NCI-H1417 (cell line): ENCODE results near the gene PALS2.

Experiments
- DNase-seq, 3 experiments: peaks; one replicate each; lab custom pipeline; 2025; lab: John Stamatoyannopoulos, UW

Gene PALS2

DNA sequence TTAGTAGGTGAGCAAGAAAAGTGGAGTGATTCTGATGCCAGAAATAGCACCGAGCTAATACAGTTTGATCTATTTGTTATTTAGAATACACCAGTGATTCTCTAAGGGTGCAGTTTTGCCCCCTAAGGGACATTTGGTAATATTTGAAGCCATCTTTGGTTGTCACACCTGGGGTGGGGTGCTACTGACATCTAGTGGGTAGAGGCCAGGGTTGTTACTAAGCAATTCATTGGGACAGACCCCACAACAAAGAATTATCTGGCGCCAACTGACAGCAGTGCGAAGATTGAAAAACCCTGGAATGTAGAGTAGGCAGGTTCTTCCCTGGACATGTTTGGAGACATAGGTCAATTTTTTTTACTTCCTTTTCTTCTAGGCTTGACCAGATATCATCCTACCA is 14.6 kb downstream of the PALS2 start:
- DNase-seq = peak; percentile 38 to 81 (median 40)

DNA sequence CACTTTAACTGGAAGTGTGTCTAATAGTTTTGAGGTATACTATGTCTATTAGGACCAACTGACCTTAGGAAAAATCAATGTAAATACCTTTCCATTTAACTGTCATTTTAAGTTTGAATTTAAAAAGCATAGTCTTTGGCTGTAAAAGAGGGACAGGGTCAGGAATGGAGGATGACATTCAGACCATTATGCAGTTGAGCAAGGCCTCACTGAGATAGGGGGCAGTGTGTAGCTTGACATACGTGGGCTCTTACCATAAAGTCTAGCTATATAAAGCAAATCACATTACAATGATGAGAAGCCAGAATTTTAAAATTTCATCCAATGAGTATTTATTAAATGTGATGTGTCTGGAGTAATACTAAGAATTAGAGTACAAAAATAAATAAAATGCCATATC is 17.9 kb downstream of the PALS2 start:
- DNase-seq = no peak

DNA sequence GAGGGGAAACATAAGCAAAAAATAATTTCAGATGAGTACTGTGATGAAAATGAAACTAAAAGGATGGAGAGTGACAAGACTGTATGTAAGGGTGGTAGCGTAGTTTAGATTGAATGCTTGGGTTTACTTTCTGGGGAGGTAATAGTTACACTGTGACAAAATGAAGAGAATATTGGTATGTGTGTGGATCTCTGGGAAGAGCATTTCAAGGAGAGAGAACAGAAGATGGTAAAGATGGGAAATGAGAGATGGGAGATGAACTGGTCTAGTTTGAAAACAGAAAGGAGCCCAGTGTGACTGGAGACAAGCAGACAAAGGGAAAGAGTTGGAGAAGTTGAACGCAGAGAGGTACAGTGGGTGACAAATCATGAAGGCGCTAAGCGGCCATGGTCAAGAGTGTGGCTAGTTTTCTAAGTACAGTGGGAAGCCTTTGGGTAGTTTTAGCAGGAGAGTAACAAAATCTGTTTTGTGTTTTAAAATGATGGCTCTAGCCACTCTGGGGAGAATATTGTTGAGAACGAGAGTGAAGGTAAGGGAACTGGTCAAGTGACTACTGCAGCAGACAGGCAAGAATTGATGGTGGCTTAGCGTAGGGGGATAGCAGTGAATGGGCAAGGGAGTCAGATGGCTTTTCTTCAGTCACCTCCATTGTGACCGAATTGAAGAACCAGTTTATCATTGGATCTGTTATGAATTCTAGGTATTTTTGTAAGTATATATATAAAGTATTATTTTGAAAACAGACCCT is 22.6 kb downstream of the PALS2 start:
- no peak for DNase-seq

DNA sequence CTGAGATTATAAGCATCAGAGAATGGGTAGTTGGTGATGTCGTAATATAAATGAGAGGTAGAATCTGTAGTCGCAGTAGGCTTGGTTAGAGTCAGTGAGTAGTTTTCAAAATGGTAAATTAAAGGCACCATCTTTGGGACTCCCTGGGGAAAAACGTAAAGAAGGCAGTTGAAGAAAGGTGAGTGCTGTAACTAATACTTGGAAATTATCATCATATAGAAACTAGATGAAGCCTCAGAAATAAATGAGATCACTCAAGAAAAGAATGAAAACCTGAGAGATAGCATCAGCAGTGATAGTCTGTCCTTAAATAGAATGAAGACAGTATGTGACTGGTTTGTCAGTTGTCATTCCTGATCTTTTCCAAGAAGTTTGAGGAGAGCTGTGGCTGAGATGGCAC is 23.8 kb downstream of the PALS2 start:
- no peak for DNase-seq

DNA sequence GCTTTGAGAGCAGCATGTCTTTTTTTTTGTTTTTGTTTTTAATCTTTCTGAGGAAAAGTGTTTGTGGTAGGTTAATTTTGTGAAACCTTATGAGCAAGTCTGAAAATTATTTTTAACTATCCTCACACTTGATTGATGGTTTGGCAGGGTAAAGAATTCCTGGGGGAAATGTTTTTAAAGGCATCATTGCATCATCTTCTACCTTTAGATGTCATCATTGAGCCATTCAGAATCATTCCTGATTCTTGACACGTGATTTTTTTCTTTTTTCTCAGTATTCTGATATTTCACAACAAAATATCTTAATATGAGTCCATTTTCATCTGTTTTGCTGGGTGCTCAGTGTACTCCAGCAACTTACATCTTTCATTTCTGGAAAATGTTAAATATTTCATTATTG is 28.3 kb downstream of the PALS2 start:
- no peak for DNase-seq

DNA sequence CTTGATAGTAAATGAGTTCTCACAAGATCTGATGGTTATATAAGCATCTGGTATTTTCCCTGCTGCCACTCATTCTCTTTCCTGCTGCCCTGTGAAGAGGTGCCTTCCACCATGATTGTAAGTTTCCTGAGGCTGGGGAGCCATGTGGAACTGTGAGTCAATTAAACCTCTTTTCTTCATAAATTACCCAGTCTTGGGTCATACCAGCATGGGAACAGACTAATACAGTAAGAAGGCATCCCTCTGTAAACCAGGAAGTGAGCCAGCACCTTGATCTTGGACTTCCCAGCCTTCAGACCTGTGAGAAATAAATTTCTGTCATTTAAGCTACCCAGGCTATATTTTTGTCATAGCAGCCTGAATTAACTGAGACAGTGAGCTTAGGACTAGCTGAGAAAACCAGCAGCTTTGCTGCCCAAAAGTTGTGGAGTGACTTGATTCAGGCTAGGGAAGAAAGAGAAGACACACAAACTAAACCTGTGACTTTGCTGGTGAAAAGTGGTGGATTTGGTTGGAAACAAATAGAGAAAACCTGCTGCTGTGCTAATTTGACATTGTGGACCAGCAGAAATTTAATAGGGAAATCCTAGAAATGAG is 29.7 kb downstream of the PALS2 start:
- DNase-seq = no peak

DNA sequence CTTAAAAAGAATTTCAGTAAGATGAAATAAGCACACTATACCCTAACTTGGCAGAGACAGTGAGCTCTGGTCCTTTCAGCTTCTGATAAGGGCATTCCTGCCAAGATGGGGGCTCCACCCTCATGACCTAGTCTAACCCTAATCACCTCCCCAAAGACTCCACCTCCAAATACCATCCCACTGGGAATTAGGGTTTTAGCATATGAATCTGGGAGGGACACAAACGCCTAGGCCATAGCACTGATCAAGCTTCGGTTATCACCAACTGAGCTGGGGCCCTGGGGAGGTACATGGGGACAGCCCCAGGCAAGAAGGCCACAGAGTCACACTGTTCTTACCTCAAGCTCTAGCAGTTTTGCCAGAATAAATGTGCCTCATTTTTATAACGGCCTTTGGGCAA is 31.4 kb downstream of the PALS2 start:
- DNase-seq = no peak

DNA sequence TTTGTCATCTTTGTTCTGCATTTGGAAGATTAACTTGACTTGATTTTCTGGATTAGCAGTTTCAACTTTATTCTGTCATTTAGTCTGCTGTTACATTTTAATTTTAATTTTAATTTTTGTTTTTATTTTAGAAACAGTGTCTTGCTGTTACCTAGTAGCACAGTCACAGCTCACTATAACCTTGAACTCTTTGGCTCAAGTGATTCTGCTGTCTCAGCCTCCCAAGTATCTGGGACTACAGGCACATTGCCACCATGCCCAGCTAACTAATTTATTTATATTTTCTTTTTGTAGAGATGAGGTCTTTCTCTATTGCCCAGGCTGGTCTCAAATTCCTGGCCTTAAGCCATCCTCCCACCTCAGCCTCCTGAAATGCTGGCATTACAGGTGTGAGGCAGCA is 35.3 kb downstream of the PALS2 start:
- DNase-seq = no peak

DNA sequence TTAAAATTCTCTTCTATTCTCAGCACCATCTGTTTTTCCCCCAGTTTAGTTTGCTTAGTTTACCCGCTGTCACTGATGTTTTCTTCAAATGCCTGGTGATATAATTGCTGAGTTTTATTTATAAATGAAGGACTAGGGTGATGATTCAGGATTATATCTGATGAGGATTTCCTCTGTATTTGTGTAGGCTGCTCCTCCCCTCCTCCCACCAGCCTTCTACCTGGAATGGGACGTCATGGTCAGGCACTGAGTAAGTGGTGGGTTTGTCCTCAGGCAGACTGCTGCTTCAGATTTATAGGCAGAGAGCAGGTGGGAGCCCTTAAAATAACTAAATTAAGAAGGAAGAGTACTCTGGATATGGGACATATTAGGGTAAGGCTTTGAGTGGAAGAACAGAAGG is 35.8 kb downstream of the PALS2 start:
- DNase-seq = no peak

DNA sequence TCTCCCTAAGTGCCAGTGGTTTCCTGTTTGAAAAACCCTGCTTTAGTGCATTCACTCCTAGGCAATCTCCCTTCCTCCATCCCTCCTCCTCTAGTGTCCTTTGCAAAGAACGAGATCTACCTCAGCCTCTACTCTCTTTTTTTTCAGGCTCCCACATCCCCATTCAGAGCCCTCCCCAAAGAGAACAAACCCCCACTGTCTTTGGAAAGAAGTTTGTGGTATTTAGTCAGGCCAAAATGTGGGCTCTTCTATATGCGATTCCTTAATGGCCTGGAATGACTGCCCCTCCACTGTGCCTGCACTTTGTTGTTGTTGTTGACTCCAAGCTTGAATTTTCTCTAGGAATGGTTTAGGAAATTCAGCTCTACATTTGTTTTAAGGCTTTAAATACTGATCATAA is 36.3 kb downstream of the PALS2 start:
- DNase-seq = no peak

DNA sequence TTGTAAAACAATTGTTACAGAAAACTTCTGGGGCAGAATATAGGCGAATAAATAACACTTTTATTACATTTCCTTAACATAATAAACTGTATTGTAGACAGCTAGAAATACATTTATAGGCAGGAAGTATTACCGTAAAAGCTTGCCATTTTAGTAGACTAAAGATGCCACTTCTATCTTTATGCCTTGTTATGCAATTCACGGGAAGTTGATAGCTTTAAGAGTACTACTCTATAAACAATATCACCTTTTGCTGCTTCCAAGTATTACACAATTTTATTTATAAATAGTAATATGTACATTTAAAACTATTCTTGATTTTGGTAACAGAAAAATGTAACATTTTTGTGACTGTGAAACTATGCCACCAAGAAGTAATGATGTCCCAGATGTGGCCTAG is 37.9 kb downstream of the PALS2 start:
- no peak for DNase-seq

DNA sequence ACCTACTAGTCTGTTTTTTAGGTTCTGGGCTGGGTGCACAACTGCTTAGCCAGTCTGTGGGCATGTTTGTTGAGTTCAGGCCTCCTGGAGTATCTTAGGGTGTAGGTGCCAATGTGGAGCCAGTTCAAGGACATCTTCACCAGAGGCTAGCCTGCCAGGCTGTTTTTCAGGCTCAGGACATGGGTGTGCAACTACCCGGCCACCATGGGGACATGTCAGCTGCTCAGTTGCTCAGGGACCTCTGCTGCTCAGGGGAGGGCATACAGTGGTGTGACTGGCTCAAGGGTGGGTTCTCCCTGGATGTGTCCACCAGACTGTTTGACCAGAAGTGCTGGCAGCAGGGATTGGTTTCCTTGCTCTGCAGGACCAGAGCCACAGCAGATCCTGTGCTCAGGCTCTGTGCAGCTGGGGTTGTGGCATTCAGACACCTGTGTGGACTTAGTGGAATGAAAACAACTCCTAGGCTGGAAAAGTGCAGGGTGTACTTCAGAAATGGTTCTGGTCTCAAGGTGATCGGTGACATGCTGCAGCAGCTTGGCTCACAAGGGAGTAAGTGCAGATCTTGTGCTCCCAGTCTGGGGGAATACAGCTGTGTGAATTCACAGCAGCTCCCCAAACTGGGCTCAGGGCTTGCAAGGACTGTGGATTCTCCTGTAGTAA is 44.8 kb downstream of the PALS2 start:
- DNase-seq = no peak

DNA sequence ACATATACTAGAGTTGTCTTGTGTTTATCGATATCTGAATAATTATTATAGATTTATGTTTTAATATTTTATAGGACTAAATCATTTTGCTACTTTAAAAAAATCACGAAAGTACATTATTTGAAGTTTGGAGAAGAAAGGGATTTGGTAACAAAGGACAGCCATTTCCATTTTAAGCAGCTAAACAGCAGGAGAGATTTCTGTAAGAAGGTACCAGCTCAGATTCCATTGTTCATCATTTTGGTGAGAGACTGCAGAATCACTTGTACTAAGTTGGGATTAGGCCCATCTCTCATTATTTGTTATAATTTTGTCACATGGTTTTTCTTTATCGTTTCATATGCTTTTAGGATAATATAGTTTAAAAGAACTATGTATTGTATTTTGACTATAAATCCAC is 46.7 kb downstream of the PALS2 start:
- DNase-seq = no peak

DNA sequence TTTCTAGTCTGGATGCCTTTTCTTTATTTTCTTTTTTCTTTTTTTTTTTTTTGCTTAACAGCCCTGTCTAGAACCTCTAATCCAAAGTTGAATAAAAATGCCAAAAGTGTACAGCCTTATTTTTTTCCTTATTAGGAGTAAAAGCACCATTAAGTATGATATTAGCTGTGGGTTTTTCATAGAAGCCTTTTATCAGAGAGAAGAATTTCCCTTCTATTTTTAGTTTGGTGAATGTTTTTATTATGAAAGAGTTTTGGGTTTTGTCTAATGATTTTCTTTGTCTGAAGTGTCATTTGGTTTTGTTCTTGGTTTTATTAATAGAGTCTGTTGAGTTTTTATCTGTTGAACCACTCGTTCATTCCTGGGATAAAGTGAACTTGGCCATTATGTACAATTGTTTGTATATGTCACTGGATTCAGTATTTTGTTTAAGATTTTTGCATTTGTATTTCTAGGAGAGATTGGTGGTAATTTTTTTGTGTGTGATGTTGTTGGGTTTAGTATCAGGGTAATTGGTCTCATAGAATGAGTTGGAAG is 49.5 kb downstream of the PALS2 start:
- no peak for DNase-seq
